ENCODE results near the gene UST.
"Not testable (repeated sequence)": the region's sequence is repeated elsewhere in the genome, so short reads cannot be mapped to it uniquely, and the experiment has no call there.

UST gene

GRCh38 chr6:148947621-148948444, 201.0 kb downstream of the UST start:
- no peak for DNase-seq (ENCODE audit: low read depth in 2 of 2)

- DNase-seq (ENCODE audit: low read depth in 2 of 2) = no peak
Measured at GRCh38 chr6:148951662-148952061, 204.8 kb downstream of the UST start.

- DNase-seq (ENCODE audit: low read depth in 2 of 2) = peak in 1 of 2 experiments; percentile 61
Measured at GRCh38 chr6:148952147-148953035, 205.6 kb downstream of the UST start.

GRCh38 chr6:148954461-148954860, 207.6 kb downstream of the UST start:
- no peak for DNase-seq (ENCODE audit: low read depth in 2 of 2)

GRCh38 chr6:148954934-148955333, 208.1 kb downstream of the UST start:
- DNase-seq (ENCODE audit: low read depth in 2 of 2) = no peak

- no peak for DNase-seq (ENCODE audit: low read depth in 2 of 2)
Measured at GRCh38 chr6:148955441-148955840, 208.6 kb downstream of the UST start.

GRCh38 chr6:148956163-148956562, 209.3 kb downstream of the UST start:
- not testable (repeated sequence) for DNase-seq (ENCODE audit: low read depth in 2 of 2)

GRCh38 chr6:148957752-148958151, 210.9 kb downstream of the UST start:
- no peak for DNase-seq (ENCODE audit: low read depth in 2 of 2)

- no peak for DNase-seq (ENCODE audit: low read depth in 2 of 2)
Measured at GRCh38 chr6:148959008-148959407, 212.2 kb downstream of the UST start.

- no peak for DNase-seq (ENCODE audit: low read depth in 2 of 2)
Measured at GRCh38 chr6:148959501-148959900, 212.7 kb downstream of the UST start.

- DNase-seq (ENCODE audit: low read depth in 2 of 2) = no peak
Measured at GRCh38 chr6:148962854-148963515, 216.2 kb downstream of the UST start.

- DNase-seq (ENCODE audit: low read depth in 2 of 2) = no peak
Measured at GRCh38 chr6:148963738-148964137, 216.9 kb downstream of the UST start.

GRCh38 chr6:148964467-148964866, 217.6 kb downstream of the UST start:
- DNase-seq (ENCODE audit: low read depth in 2 of 2) = no peak

- DNase-seq (ENCODE audit: low read depth in 2 of 2) = no peak
Measured at GRCh38 chr6:148965287-148965686, 218.5 kb downstream of the UST start.

GRCh38 chr6:148967011-148967520, 220.2 kb downstream of the UST start:
- DNase-seq (ENCODE audit: low read depth in 2 of 2) = no peak

GRCh38 chr6:148967541-148967956, 220.7 kb downstream of the UST start:
- no peak for DNase-seq (ENCODE audit: low read depth in 2 of 2)

- peak in 1 of 2 experiments; percentile 40 for DNase-seq (ENCODE audit: low read depth in 2 of 2)
Measured at GRCh38 chr6:148968771-148969602, 222.2 kb downstream of the UST start.

- DNase-seq (ENCODE audit: low read depth in 2 of 2) = peak in 1 of 2 experiments; percentile 33
Measured at GRCh38 chr6:148969603-148970061, 222.8 kb downstream of the UST start.

GRCh38 chr6:148971031-148971927, 224.4 kb downstream of the UST start:
- DNase-seq (ENCODE audit: low read depth in 2 of 2) = no peak

GRCh38 chr6:148972481-148972880, 225.7 kb downstream of the UST start:
- DNase-seq (ENCODE audit: low read depth in 2 of 2) = no peak

All from fibroblast of skin of left biceps (primary cell).